ENCODE measurements around the gene MBD3L5.

MBD3L5 gene

GRCh38 chr19:7074705-7075282 is 44.4 kb downstream of the MBD3L5 start:
- DNase-seq: no peak
- H4K20me1 ChIP-seq (ENCODE audit: insufficient read depth, low read length): no peaks in the 10 kb centered on the region
- H3K9me3 ChIP-seq (replicated peaks; ENCODE audit: insufficient read depth, low read length): no peaks in the 10 kb centered on the region
- H3K9me2 ChIP-seq (replicated peaks; ENCODE audit: insufficient read depth, low read length): no peaks in the 10 kb centered on the region
- no peak overlapping the region for H3K4me2 ChIP-seq (ENCODE audit: low read depth, low read length)
- no peak overlapping the region for H2AFZ ChIP-seq (ENCODE audit: low read length)
- H3K27ac ChIP-seq (ENCODE audit: low read length): no peak overlapping the region
- no peaks in the 10 kb centered on the region for H3K27me3 ChIP-seq (replicated peaks; ENCODE audit: insufficient read depth, low read length)
- H3K36me3 ChIP-seq (replicated peaks; ENCODE audit: insufficient read depth, low read length): peaks cover 62% of the 10 kb centered on the region
- TF ChIP-seq, protein P1, sequence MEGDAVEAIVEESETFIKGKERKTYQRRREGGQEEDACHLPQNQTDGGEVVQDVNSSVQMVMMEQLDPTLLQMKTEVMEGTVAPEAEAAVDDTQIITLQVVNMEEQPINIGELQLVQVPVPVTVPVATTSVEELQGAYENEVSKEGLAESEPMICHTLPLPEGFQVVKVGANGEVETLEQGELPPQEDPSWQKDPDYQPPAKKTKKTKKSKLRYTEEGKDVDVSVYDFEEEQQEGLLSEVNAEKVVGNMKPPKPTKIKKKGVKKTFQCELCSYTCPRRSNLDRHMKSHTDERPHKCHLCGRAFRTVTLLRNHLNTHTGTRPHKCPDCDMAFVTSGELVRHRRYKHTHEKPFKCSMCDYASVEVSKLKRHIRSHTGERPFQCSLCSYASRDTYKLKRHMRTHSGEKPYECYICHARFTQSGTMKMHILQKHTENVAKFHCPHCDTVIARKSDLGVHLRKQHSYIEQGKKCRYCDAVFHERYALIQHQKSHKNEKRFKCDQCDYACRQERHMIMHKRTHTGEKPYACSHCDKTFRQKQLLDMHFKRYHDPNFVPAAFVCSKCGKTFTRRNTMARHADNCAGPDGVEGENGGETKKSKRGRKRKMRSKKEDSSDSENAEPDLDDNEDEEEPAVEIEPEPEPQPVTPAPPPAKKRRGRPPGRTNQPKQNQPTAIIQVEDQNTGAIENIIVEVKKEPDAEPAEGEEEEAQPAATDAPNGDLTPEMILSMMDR (IDR thresholded peaks at IDR 0.05; ENCODE audit: low read length): no peak
- TF ChIP-seq EZH2 (optimal IDR thresholded peaks at IDR 0.05; ENCODE audit: low read depth, low read length) (no peak), EZH2phosphoT487 (IDR thresholded peaks at IDR 0.05; ENCODE audit: low read length) (no peak)
- H3K4me3 ChIP-seq (ENCODE audit: low read length): no peak overlapping the region
- 0 out of 2 replicates have a peak, but pooled peaks cover 4% of the 10 kb centered on the region for H3F3A ChIP-seq (ENCODE audit: insufficient read depth, low read length)
- peaks cover 4% of the 10 kb centered on the region; the same call in 1 of the 2 replicates for H3K4me1 ChIP-seq (ENCODE audit: low read length)
- peaks cover 17% of the 10 kb centered on the region for H3K79me2 ChIP-seq (ENCODE audit: low read length)
- no peak overlapping the region for H3K9ac ChIP-seq (ENCODE audit: low read length)

GRCh38 chr19:7076151-7076550 is 45.8 kb downstream of the MBD3L5 start:
- no peaks in the 10 kb centered on the region for H3K4me1 ChIP-seq (ENCODE audit: low read length)
- no peak overlapping the region for H3K27ac ChIP-seq (ENCODE audit: low read length)
- no peak overlapping the region for H3K4me2 ChIP-seq (ENCODE audit: low read depth, low read length)
- no peaks in the 10 kb centered on the region for H4K20me1 ChIP-seq (ENCODE audit: insufficient read depth, low read length)
- no peaks in the 10 kb centered on the region for H3F3A ChIP-seq (ENCODE audit: insufficient read depth, low read length)
- H3K36me3 ChIP-seq (replicated peaks; ENCODE audit: insufficient read depth, low read length): peaks cover 74% of the 10 kb centered on the region
- H3K27me3 ChIP-seq (replicated peaks; ENCODE audit: insufficient read depth, low read length): no peaks in the 10 kb centered on the region
- H3K4me3 ChIP-seq (ENCODE audit: low read length): no peak overlapping the region
- TF ChIP-seq EZH2 (optimal IDR thresholded peaks at IDR 0.05; ENCODE audit: low read depth, low read length) (no peak), EZH2phosphoT487 (IDR thresholded peaks at IDR 0.05; ENCODE audit: low read length) (no peak)
- TF ChIP-seq, protein P1 (IDR thresholded peaks at IDR 0.05; ENCODE audit: low read length): no peak
- no peak overlapping the region for H2AFZ ChIP-seq (ENCODE audit: low read length)
- DNase-seq: no peak
- no peaks in the 10 kb centered on the region for H3K9me2 ChIP-seq (replicated peaks; ENCODE audit: insufficient read depth, low read length)
- H3K9me3 ChIP-seq (replicated peaks; ENCODE audit: insufficient read depth, low read length): no peaks in the 10 kb centered on the region
- H3K79me2 ChIP-seq (ENCODE audit: low read length): peaks cover 3% of the 10 kb centered on the region; the same call in 1 of the 2 replicates
- H3K9ac ChIP-seq (ENCODE audit: low read length): no peak overlapping the region

DNA sequence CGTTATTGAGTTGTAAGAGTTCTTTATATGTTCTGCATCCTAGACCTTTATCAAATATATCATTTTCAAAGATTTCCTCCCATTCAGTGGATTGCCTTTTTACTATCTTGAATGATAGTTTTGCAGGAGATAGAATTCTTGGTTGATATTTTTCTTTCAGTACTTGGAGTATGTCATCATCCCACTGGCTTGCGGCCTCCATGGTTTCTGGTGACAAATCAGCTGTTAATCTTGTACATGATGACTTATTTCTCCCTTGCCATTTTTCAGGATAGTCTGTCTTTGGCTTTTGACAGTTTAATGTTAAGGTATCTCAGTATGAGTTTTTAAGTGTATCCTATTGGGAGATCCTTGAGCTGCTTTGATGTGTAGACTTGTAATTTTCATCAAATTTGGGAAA is 47.6 kb downstream of the MBD3L5 start:
- H3K9me2 ChIP-seq (replicated peaks; ENCODE audit: insufficient read depth, low read length): no peaks in the 10 kb centered on the region
- no peaks in the 10 kb centered on the region for H3K79me2 ChIP-seq (ENCODE audit: low read length)
- no peaks in the 10 kb centered on the region for H4K20me1 ChIP-seq (ENCODE audit: insufficient read depth, low read length)
- no peak overlapping the region for H3K27ac ChIP-seq (ENCODE audit: low read length)
- H3K9ac ChIP-seq (ENCODE audit: low read length): no peak overlapping the region
- no peak overlapping the region for H3K4me3 ChIP-seq (ENCODE audit: low read length)
- DNase-seq: no peak
- TF ChIP-seq EZH2 (optimal IDR thresholded peaks at IDR 0.05; ENCODE audit: low read depth, low read length) (no peak), EZH2phosphoT487 (IDR thresholded peaks at IDR 0.05; ENCODE audit: low read length) (no peak)
- TF ChIP-seq, protein P1 (IDR thresholded peaks at IDR 0.05; ENCODE audit: low read length): no peak
- H3K4me1 ChIP-seq (ENCODE audit: low read length): no peaks in the 10 kb centered on the region
- 0 out of 2 replicates have a peak, but pooled peaks cover 8% of the 10 kb centered on the region for H3F3A ChIP-seq (ENCODE audit: insufficient read depth, low read length)
- no peak overlapping the region for H3K4me2 ChIP-seq (ENCODE audit: low read depth, low read length)
- peaks cover 5% of the 10 kb centered on the region; the same call in 1 of the 2 replicates for H3K9me3 ChIP-seq (replicated peaks; ENCODE audit: insufficient read depth, low read length)
- peaks cover 81% of the 10 kb centered on the region for H3K36me3 ChIP-seq (replicated peaks; ENCODE audit: insufficient read depth, low read length)
- H3K27me3 ChIP-seq (replicated peaks; ENCODE audit: insufficient read depth, low read length): no peaks in the 10 kb centered on the region
- H2AFZ ChIP-seq (ENCODE audit: low read length): no peak overlapping the region

Measured in MM.1S (cell line).